NT2/D1 (cell line): ENCODE data around the gene ATP8B1.

ENCODE experiments used
- SUZ12 ChIP-seq: IDR thresholded peaks from 2 replicates; pipeline ENCODE4 v1.6.1; 2011; ENCODE audit not compliant: insufficient read length, insufficient read depth; ENCODE audit errors: extremely low read depth
- ZNF274 ChIP-seq: IDR thresholded peaks from 2 replicates; pipeline ENCODE4 v1.6.1; 2011; ENCODE audit warnings: mild to moderate bottlenecking, low read depth, low read length

DNA sequence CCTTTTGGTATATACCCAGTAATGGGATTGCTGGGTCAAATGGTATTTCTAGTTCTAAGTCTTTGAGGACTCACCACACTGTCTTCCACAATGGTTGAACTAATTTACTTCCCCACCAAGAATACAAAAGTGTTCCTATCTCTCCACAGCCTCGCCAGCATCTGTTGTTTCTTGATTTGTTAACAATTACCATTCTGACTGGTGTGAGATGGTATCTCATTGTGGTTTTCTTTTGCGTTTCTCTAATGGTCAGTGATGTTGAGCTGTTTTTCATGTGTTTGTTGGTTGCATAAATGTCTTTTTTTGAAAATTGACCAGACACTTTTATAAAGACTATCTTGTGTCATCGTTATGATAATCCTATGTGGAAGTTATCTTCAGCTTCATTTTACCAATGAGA, 16.0 kb upstream of the ATP8B1 start:
- TF ChIP-seq SUZ12: no peak
- no peak for TF ChIP-seq ZNF274
